ENCODE results near the gene INSYN2B.
"Not testable (repeated sequence)": the region's sequence is repeated elsewhere in the genome, so short reads cannot be mapped to it uniquely, and the experiment has no call there.

The INSYN2B gene

GRCh38 chr5:169971780-169972179, 8.5 kb downstream of the INSYN2B start:
- no peak for DNase-seq (ENCODE audit: low read depth)

GRCh38 chr5:169970911-169971765, 9.2 kb downstream of the INSYN2B start:
- no peak for DNase-seq (ENCODE audit: low read depth)

- DNase-seq (ENCODE audit: low read depth) = no peak
Measured at GRCh38 chr5:169970339-169970738, 10.0 kb downstream of the INSYN2B start.

GRCh38 chr5:169964246-169964645, 16.0 kb downstream of the INSYN2B start:
- DNase-seq (ENCODE audit: low read depth) = no peak

- DNase-seq (ENCODE audit: low read depth) = no peak
Measured at GRCh38 chr5:169960659-169961058, 19.6 kb downstream of the INSYN2B start.

GRCh38 chr5:169958278-169958677, 22.0 kb downstream of the INSYN2B start:
- DNase-seq (ENCODE audit: low read depth) = no peak

- no peak for DNase-seq (ENCODE audit: low read depth)
Measured at GRCh38 chr5:169956756-169957155, 23.5 kb downstream of the INSYN2B start.

GRCh38 chr5:169956126-169956525, 24.2 kb downstream of the INSYN2B start:
- DNase-seq (ENCODE audit: low read depth) = no peak

- DNase-seq (ENCODE audit: low read depth) = no peak
Measured at GRCh38 chr5:169954786-169955185, 25.5 kb downstream of the INSYN2B start.

- DNase-seq (ENCODE audit: low read depth) = not testable (repeated sequence)
Measured at GRCh38 chr5:169953196-169953595, 27.1 kb downstream of the INSYN2B start.

- DNase-seq (ENCODE audit: low read depth) = no peak
Measured at GRCh38 chr5:169950333-169950732, 30.0 kb downstream of the INSYN2B start.

- DNase-seq (ENCODE audit: low read depth) = no peak
Measured at GRCh38 chr5:169946743-169947295, 33.5 kb downstream of the INSYN2B start.

GRCh38 chr5:169945831-169946261, 34.4 kb downstream of the INSYN2B start:
- DNase-seq (ENCODE audit: low read depth) = no peak

- no peak for DNase-seq (ENCODE audit: low read depth)
Measured at GRCh38 chr5:169944922-169945680, 35.2 kb downstream of the INSYN2B start.

- no peak for DNase-seq (ENCODE audit: low read depth)
Measured at GRCh38 chr5:169944115-169944514, 36.2 kb downstream of the INSYN2B start.

- no peak for DNase-seq (ENCODE audit: low read depth)
Measured at GRCh38 chr5:169943026-169943425, 37.3 kb downstream of the INSYN2B start.

- no peak for DNase-seq (ENCODE audit: low read depth)
Measured at GRCh38 chr5:169942181-169942580, 38.1 kb downstream of the INSYN2B start.

GRCh38 chr5:169941542-169941941, 38.8 kb downstream of the INSYN2B start:
- no peak for DNase-seq (ENCODE audit: low read depth)

- no peak for DNase-seq (ENCODE audit: low read depth)
Measured at GRCh38 chr5:169939731-169940130, 40.6 kb downstream of the INSYN2B start.

- DNase-seq (ENCODE audit: low read depth) = no peak
Measured at GRCh38 chr5:169938439-169938838, 41.9 kb downstream of the INSYN2B start.

GRCh38 chr5:169935762-169936161, 44.5 kb downstream of the INSYN2B start:
- no peak for DNase-seq (ENCODE audit: low read depth)

- no peak for DNase-seq (ENCODE audit: low read depth)
Measured at GRCh38 chr5:169934990-169935389, 45.3 kb downstream of the INSYN2B start.

GRCh38 chr5:169933616-169934015, 46.7 kb downstream of the INSYN2B start:
- DNase-seq (ENCODE audit: low read depth) = no peak
